GM12873 (cell line): ENCODE results near the gene CYTH3.

ENCODE experiments used
- TF ChIP-seq, protein P1 (sequence below): IDR thresholded peaks from 2 replicates; pipeline ENCODE4 v1.5.1; 2012; ENCODE audit warnings: low read depth, mild to moderate bottlenecking, moderate library complexity, low read length, control low read depth; ENCODE audit not compliant: insufficient read depth; ENCODE audit errors: missing control alignments

CYTH3 gene

GRCh38 chr7:6307762-6308161, 35.3 kb upstream of the CYTH3 start:
- TF ChIP-seq, protein P1, sequence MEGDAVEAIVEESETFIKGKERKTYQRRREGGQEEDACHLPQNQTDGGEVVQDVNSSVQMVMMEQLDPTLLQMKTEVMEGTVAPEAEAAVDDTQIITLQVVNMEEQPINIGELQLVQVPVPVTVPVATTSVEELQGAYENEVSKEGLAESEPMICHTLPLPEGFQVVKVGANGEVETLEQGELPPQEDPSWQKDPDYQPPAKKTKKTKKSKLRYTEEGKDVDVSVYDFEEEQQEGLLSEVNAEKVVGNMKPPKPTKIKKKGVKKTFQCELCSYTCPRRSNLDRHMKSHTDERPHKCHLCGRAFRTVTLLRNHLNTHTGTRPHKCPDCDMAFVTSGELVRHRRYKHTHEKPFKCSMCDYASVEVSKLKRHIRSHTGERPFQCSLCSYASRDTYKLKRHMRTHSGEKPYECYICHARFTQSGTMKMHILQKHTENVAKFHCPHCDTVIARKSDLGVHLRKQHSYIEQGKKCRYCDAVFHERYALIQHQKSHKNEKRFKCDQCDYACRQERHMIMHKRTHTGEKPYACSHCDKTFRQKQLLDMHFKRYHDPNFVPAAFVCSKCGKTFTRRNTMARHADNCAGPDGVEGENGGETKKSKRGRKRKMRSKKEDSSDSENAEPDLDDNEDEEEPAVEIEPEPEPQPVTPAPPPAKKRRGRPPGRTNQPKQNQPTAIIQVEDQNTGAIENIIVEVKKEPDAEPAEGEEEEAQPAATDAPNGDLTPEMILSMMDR, result no peak

DNA sequence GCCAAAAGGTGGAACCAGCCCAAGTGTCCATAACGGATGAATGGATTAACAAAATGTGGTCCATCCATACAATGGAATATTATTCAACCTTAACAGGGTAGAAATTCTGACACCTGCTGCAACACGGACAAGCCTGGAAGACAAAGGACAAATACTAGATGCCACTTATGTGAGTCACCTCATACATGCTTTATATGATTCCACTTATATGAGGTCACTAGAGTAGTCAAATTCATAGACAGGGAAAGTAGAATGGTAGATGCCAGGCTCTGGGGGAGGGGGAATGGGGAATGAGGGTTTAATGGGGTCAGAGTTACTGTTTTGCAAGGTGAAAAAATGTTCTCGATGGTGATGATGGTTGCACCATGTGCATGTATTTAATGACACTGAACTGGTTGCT, 34.0 kb upstream of the CYTH3 start:
- TF ChIP-seq, protein P1, result no peak

- TF ChIP-seq, protein P1, result no peak
Observed at GRCh38 chr7:6305330-6305729, 32.9 kb upstream of the CYTH3 start.

- TF ChIP-seq, protein P1, result no peak
Observed at GRCh38 chr7:6299774-6300173, 27.4 kb upstream of the CYTH3 start.

DNA sequence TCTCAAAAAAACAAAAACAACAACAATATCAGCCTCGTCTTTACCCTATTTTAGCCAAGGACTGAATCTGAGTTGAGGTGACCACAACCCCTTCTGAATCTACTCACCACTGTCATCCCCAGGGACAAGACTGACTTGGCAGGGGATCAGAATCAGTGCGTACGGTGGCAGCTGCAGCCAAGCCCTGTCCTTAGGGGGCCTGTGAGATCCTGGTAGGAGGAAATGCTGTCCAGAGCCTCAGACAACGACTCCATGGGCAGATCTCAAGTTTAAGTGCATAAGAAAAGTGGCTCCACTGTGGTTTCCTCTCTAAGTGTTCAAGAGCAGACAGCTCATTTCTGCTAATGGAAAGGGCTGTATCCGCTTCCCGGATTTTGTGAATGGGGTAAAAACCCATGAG, 22.4 kb upstream of the CYTH3 start:
- TF ChIP-seq, protein P1, result no peak

DNA sequence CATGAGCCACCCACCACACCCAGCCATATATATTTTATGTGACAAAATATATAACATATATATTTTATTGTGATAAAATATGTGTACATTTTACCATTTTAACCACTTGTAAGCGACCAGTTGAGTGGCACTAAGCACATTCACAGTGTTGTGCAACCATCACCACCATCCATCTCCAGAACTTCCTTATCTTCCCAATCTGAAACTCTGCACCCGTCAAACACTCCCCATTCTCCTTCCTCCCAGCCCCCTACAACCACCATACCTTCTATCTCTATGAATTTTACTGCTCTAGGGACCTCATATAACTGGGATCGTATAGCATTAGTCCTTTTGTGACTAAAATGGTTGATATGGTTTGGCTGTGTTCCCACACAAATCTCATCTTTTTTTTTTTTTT, 20.8 kb upstream of the CYTH3 start:
- TF ChIP-seq, protein P1, result no peak

GRCh38 chr7:6291531-6291930, 19.1 kb upstream of the CYTH3 start:
- TF ChIP-seq, protein P1, result no peak
